LNCAP (cell line): ENCODE results near the gene S100A9.

ENCODE experiments used
- CTCF ChIP-seq: fragments of 450-650 bp; IDR thresholded peaks from 2 replicates; pipeline ENCODE4 v1.5.1; 2017; ENCODE audit warnings: mild to moderate bottlenecking

The S100A9 gene

DNA sequence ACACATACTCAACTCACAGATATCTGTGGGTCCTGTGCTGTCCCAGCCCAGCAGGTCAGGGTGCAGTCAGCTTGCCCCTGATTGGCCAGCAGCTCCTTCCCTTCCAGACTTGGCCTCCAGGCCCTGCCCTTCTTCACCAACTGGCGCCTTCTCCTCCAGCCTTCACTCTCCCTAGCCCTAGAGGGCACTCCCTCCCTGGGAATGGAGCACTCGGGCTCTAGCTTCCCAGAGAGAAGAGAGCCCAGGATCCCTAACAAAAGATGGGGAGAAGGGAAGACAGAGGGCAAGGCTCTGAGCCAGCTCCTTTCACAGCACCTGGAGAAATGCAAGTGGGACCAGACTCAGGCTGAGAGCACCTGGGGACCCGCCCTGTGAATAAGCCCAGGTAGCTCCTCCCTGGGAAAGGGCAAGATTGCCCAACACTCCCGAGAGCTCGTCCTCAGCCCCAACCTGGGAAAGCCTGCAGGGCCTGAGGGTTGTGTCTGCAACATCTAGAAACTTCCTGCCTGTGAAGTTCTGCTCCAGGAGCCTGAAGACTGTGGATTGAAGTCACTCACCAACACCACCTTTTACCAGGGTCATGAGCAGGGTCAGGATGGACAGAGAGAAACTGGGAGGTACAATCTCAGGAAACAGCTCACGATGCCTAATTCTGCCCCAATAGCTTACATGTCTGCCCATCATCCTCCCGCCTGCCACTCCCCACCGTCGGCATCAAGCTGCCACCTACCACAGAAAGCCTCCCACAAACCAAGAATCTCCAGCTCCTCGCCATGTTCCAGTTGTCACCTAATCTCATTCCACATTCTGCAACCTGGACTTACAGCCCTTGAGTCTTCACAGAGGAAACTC is 8.9 kb upstream of the S100A9 start, which contains the start of gene PGLYRP4:
PGLYRP4 (minus strand) TSS at position 331 of the 852 bp plus-strand sequence. CDS start 909 bp downstream, outside the sequence.
- TF ChIP-seq CTCF, result no peak

GRCh38 chr1:153349363-153350320 is 8.0 kb upstream of the S100A9 start:
- no peak for TF ChIP-seq CTCF

GRCh38 chr1:153350321-153350957 is 7.2 kb upstream of the S100A9 start:
- TF ChIP-seq CTCF, result no peak

DNA sequence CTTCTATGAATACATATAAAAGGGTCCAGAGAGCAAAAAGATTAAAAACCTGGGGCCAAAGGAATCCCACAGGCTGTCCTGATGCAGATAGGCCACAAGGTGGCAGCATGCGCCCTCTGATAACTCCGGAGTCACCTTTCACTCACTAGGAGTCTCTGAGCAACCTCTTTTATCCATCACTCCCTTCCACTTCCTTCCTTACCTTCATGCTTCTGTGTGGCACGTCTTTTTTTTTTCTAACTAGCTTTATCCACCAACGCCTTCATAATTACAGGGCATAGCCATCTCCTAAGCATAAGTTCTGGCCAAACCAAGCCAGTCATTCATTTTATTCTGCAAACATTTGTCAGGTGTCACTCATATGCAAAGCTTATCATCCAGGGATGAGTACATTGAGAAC is 5.1 kb upstream of the S100A9 start:
- TF ChIP-seq CTCF, result peak; percentile 97

DNA sequence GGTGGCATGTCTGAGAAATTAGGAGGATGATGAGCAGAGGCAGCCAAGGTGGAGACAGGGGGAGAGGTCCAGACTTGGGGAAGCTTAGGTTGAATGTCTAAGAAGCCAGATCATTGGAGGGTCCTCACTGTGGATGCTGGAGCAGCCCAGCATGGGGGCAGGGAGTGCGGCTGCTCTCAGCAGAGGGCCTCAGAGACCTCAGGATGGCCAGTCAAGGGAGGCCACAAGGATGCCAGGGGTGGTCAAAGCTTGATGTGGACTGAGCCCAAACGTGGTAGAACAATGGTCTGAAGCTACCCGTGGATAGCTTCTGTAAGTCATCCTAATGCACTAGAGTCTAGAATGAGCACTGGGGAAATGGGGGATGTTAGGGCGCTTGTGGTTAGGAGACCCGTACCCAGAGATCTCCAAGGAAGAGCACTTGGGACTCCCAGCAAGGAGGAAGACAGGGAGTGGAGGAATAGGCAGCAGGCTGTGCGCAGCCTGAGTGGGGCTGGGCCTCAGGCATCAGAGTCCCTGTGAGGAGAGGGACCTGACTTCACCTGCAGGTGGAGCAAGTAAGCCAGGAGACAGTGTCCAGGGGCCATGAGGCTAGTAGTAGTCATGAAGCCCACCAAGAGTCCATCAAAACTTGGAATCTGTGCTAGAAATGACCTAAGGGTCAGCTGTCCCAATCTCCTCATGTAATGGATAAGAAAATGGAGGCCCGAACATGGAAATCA is 4.3 kb upstream of the S100A9 start:
- TF ChIP-seq CTCF, result peak; percentile 44; the same call in 1 of the 2 replicates

DNA sequence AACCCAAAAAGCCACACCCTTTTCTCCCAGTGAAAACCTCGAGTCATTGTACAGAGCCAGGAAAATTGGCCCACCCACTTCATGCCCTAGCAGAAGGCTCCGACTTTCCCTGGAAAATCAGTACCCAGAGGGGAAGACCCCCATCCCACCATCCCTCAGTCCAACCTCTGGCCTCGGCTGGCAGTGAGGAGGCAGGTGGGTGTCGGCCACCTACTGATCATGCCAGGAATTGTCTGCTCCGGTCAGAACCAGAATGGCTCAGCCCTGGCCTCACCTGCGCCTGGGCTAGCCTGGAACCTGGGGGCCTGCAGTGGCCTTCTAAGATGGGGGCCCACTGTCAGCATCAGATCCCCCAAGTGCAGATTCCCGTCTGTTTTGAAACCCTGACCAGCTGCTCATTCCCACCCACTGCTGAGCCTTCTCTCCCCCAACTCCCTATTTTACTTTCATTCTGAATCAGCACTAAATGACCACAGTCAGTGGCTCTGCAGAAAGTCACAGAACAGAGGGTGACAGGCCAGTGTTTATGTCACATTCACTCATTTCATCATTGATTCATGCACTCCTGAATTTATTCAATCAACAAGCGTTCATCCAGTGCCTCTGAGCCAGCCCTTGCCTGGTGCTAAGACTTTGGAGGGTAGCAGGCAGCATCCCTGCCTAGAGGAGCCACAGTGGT is 3.0 kb upstream of the S100A9 start:
- no peak for TF ChIP-seq CTCF
